GM13977 (cell line): Measurements from ENCODE around the gene CTRL.
"Not testable (repeated sequence)": the region's sequence is repeated elsewhere in the genome, so short reads cannot be mapped to it uniquely, and the experiment has no call there.

Source experiments
- DNase-seq: peaks from one replicate; pipeline ENCODE4 v3.0.0; 2012; ENCODE audit warnings: low spot score
- CTCF ChIP-seq: IDR thresholded peaks from 2 replicates; pipeline ENCODE4 v1.5.1; 2012; ENCODE audit warnings: mild to moderate bottlenecking, control low read depth; ENCODE audit not compliant: insufficient read depth; ENCODE audit errors: extremely low read depth, missing control alignments
- in situ Hi-C: fragments of 300-500 bp; cut with MboI; formaldehyde crosslinking; loops from one replicate; pipeline ENCODE4 v1.12.0; 2022; ENCODE audit warnings: low sequenced_read_pairs, low pct_unique_long_range_greater_than_20kb, mixed read lengths, inconsistent platforms; ENCODE audit not compliant: unreplicated experiment

Gene CTRL

GRCh38 chr16:67917140-67917851 lies 14.4 kb downstream of the CTRL start:
- in situ Hi-C loops = loop anchor here (25.0 kb wide), 1 partner anchor 380 kb away; the partner anchor contains the start of gene RIPOR1
- no peak for TF ChIP-seq CTCF
- DNase-seq = no peak

GRCh38 chr16:67915831-67916723 lies 15.6 kb downstream of the CTRL start:
- in situ Hi-C loops = loop anchor here (25.0 kb wide), 1 partner anchor 379 kb away; the partner anchor contains the start of gene RIPOR1
- no peak for DNase-seq
- TF ChIP-seq CTCF = no peak

- not testable (repeated sequence) for DNase-seq
- in situ Hi-C loops = loop anchor here (25.0 kb wide), 1 partner anchor 378 kb away; the partner anchor contains the start of gene RIPOR1
Measured at GRCh38 chr16:67915496-67915769, 16.2 kb downstream of the CTRL start.

GRCh38 chr16:67914758-67915495 lies 16.7 kb downstream of the CTRL start:
- no peak for TF ChIP-seq CTCF
- DNase-seq = no peak
- in situ Hi-C loops = loop anchor here (25.0 kb wide), 1 partner anchor 378 kb away; the partner anchor contains the start of gene RIPOR1

GRCh38 chr16:67910158-67910557 lies 21.5 kb downstream of the CTRL start:
- DNase-seq = no peak
- TF ChIP-seq CTCF = no peak
- in situ Hi-C loops = loop anchor here (25.0 kb wide), 1 partner anchor 373 kb away; the partner anchor contains the start of gene RIPOR1

- in situ Hi-C loops = loop anchor here (25.0 kb wide), 1 partner anchor 372 kb away; the partner anchor contains the start of gene RIPOR1
- DNase-seq = no peak
- no peak for TF ChIP-seq CTCF
Measured at GRCh38 chr16:67909056-67909742, 22.5 kb downstream of the CTRL start.
